Psoas muscle (tissue), 8 donors: ENCODE data around the gene CBX5. TPM values are rescaled to one million over a fixed set of nuclear protein-coding genes. Genes with fewer than 3 reads are reported as not detected.

Source experiments
- ATAC-seq, 4 donors: fragments of 200-7000 bp; cut with Tn5 transposase; one replicate each; pipeline ENCODE4 v1.9.1; 2020; ENCODE audit warnings: moderate library complexity in 3 of 4, mild to moderate bottlenecking in 2 of 4
- DNase-seq, 2 donors: peaks; one replicate each; pipeline ENCODE4 v3.0.0-alpha.2; 2020
- H3K27ac ChIP-seq: fragments of 200-600 bp; one replicate; pipeline ENCODE4 v1.8.0; 2022
- H3K27me3 ChIP-seq, 3 donors: fragments of 200-600 bp in 1 of 3; one replicate each; pipeline versions ENCODE4 v1.6.1 to v1.8.0; 2013 to 2022; ENCODE audit warnings: low read length in 2 of 3, mild to moderate bottlenecking in 2 of 3, moderate library complexity in 1 of 3; ENCODE audit not compliant: insufficient read depth in 3 of 3
- H3K36me3 ChIP-seq, 2 donors: fragments of 200-600 bp in 1 of 2; one replicate each; pipeline versions ENCODE4 v1.6.1 to v1.8.0; 2013 to 2022; ENCODE audit warnings: low read depth in 1 of 2, mild to moderate bottlenecking in 1 of 2, moderate library complexity in 1 of 2; ENCODE audit not compliant: insufficient read depth in 1 of 2
- H3K4me1 ChIP-seq: fragments of 200-600 bp; one replicate; pipeline ENCODE4 v1.8.0; 2022
- H3K4me3 ChIP-seq: fragments of 200-600 bp; one replicate; pipeline ENCODE4 v1.8.0; 2022; ENCODE audit warnings: mild to moderate bottlenecking
- H3K9me3 ChIP-seq: fragments of 200-600 bp; one replicate; pipeline ENCODE4 v1.8.0; 2022
- CTCF ChIP-seq: fragments of 200-600 bp; IDR thresholded peaks from one replicate; pipeline ENCODE4 v1.8.0; 2022; ENCODE audit warnings: antibody characterized with exemption
- WGBS, 3 donors: extraction: QIAGEN DNeasy Blood & Tissue Kit; methylation state at CpG; one replicate each; pipeline versions ENCODE4 v1.1.6 to v1.1.7; 2013; 5-methylcytosine and 5-hydroxymethylcytosine counted together
- intact Hi-C, 2 donors: fragments of 100-400 bp; cut with DNase I; formaldehyde crosslinking; loops; one replicate each; pipeline versions ENCODE4 v1.11.0 to v1.14.2; 2022
- polyA plus RNA-seq, 3 donors: library from polyadenylated mRNA; stranded (reverse); fragments of 200-250 nt; gene quantifications; one replicate each; pipeline ENCODE4 v1.2.3, GENCODE V29; 2013
- total RNA-seq, 4 donors: library from RNA; stranded (reverse); fragmentation: NEBNext Ultra II Directional in 2 of 4; extraction: Animal tissue kit (Norgen Biotek cat#: 25700) in 2 of 4; gene quantifications; one replicate each; pipeline versions ENCODE4 v1.2.1 to v1.2.4, GENCODE V29; 2021 to 2023
- donor health status: healthy with polysubstance abuse.
- donor health status: DM: no; HTN: no; CAD: no; lungs with moderate emphysema.
- donor health status: Bipolar disorder and iron deficiency.
- donor health status: healthy.
- donor health status: DM: yes; HTN: yes; CAD: no.
- donor health status: DM: no; HTN: no; CAD: no.
- donor health status: DM: no; HTN: no; CAD: no.
- donor health status: DM: yes; HTN: yes; CAD: no.

CBX5 gene
- total and polyA plus RNA-seq, 7 donors: 5.2 to 19.3 (median 12.1) TPM

DNA sequence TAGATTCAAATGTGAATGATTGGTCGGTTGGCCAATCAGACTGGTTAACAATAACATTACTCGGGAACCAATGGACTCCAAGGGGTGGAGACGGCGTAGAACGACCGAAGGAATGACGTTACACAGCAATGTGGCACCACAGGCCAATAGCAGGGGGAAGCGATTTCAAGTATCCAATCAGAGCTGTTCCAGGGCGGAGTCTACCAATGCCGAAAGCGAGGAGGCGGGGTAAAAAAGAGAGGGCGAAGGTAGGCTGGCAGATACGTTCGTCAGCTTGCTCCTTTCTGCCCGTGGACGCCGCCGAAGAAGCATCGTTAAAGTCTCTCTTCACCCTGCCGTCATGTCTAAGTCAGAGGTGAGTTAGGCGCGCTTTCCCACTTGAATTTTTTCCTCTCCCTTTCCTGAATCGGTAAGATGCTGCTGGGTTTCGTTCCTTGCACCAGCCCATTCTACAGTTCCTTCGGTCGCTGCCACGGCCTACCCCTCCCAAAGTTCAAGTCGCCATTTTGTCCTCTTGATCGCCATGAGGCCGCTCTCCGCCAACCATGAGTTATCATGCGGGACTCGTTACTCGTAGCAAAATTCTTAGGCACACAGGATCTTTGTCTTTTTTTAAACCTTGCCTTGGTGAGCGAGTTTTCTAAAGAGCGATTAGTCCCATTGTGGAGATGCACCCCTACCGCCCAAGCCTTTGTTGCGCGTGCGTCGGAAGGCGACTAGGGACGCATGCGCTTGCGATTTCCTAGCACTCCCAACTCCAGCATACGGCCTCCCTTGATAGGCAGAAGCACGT, 742 bp upstream of the CBX5 start, which contains the start of gene HNRNPA1:
HNRNPA1 (plus strand) TSS at position 259 of the 793 bp plus-strand sequence; CDS start at position 341, 82 bp downstream.
- 0 to 1% (median 0%) methylated on average over 45 to 48 of the region's 48 CpGs for WGBS, 3 donors
- TF ChIP-seq CTCF: no peak
- peak; percentile 93 to 96 for DNase-seq
- ATAC-seq: peak; percentile 87 to 91 (median 88)
- intact Hi-C loops: no loop called here
- peaks cover 52% of the 10 kb centered on the region for H3K4me1 ChIP-seq
- H3K27me3 ChIP-seq: no peaks in the 10 kb centered on the region
- peak within 1 kb of the TSS; percentile 96 for H3K27ac ChIP-seq
- peak within 1 kb of the TSS; percentile 98 for H3K4me3 ChIP-seq
- peaks cover 15 to 45% of the 10 kb centered on the region in 2 donors for H3K36me3 ChIP-seq
- no peaks in the 10 kb centered on the region for H3K9me3 ChIP-seq

DNA sequence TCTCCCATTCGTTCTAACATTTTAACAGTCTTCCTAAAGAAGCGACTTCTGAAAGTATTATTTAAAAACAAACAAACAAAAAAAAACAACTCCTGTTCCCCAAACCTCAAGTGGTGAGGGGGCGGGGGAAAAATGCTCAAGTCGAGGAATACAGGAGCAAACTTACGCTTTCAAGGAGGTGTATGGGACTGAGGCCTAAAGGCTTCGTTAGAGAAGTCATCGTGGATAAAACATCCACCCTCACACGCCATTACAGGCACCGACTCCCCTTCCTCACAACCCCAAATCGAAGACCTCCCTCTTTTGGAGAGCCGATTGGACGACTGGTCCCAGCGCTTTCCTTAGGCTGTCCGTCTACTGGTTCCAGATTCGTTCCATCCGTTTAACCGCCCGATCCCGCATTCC, 693 bp downstream of the CBX5 start:
- no peak for ATAC-seq
- Histone ChIP-seq H3K9me3 (no peaks in the 10 kb centered on the region), H3K4me1 (peaks cover 47% of the 10 kb centered on the region), H3K4me3 (peak overlapping the region; percentile 98), H3K36me3 (peaks cover 15 to 30% of the 10 kb centered on the region in 2 donors), H3K27ac (peak overlapping the region; percentile 96), H3K27me3 (no peaks in the 10 kb centered on the region)
- no peak for DNase-seq
- intact Hi-C loops: loop anchor here in 1 of 2 donors (5.0 kb wide), 1 partner anchor 277 kb away; the partner anchor contains the start of gene HOXC9
- 1 to 2% (median 1%) methylated on average over 19 of the region's 19 CpGs for WGBS, 3 donors
- TF ChIP-seq CTCF: no peak

GRCh38 chr12:54277823-54278276, 2.1 kb downstream of the CBX5 start:
- ATAC-seq (no peak), DNase-seq (no peak)
- H3K36me3 ChIP-seq: peaks cover 5 to 16% of the 10 kb centered on the region in 2 donors
- peaks cover 45% of the 10 kb centered on the region for H3K4me1 ChIP-seq
- peak overlapping the region; percentile 98 for H3K4me3 ChIP-seq
- no peak for TF ChIP-seq CTCF
- 18 to 22% (median 19%) methylated on average over 5 of the region's 5 CpGs for WGBS, 3 donors
- H3K27me3 ChIP-seq: no peaks in the 10 kb centered on the region
- no peaks in the 10 kb centered on the region for H3K9me3 ChIP-seq
- intact Hi-C loops: loop anchor here in 1 of 2 donors (5.0 kb wide), 1 partner anchor 276 kb away; the partner anchor contains the start of gene HOXC9
- H3K27ac ChIP-seq: peak overlapping the region; percentile 96

DNA sequence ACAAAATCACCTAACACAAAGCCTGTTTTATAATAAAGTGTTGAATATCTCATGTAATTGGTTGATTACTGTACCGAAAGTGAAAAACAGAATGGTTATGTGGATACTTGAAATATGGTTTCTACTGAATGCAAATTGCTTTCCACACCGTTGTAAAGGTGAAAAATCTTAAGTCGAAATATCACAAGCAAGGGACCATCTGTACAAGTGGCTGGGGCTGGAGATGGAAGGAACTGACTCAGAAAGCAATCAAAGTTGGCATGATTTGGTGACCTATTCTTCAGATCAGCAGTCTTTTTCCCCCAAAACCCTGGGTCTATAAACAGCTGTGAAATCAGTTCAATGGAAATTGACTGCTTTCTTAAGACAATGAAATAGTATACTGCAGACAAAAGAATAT, 3.6 kb downstream of the CBX5 start:
- TF ChIP-seq CTCF: no peak
- Histone ChIP-seq H3K4me1 (peaks cover 35% of the 10 kb centered on the region), H3K27me3 (no peaks in the 10 kb centered on the region), H3K27ac (no peak overlapping the region), H3K9me3 (no peaks in the 10 kb centered on the region), H3K4me3 (no peak overlapping the region), H3K36me3 (peaks cover 0 to 2% of the 10 kb centered on the region in 2 donors)
- no peak for DNase-seq
- 91 to 93% (median 92%) methylated on average over 3 of the region's 3 CpGs for WGBS, 3 donors
- no peak for ATAC-seq
- intact Hi-C loops: loop anchor here in 1 of 2 donors (5.0 kb wide), 1 partner anchor 274 kb away; the partner anchor contains the start of gene HOXC9
